Right lung (tissue), 5 donors: ENCODE data around the gene RPS2. TPM values are rescaled to one million over a fixed set of nuclear protein-coding genes. Genes with fewer than 3 reads are reported as not detected.
"Not testable (repeated sequence)": the region's sequence is repeated elsewhere in the genome, so short reads cannot be mapped to it uniquely, and the experiment has no call there.

Experiments
- DNase-seq, 2 donors: peaks; one replicate each; pipeline ENCODE4 v3.0.0-alpha.2; 2013
- polyA plus RNA-seq, 5 donors: library from polyadenylated mRNA; unstranded; fragments of 120-200 nt; gene quantifications; one replicate each; pipeline versions ENCODE4 v1.2.1 to v1.2.3, GENCODE V29; 2013; ENCODE audit warnings: inconsistent platforms in 1 of 5, low replicate concordance in 1 of 5; ENCODE audit not compliant: insufficient read length in 5 of 5, insufficient read depth in 1 of 5

RPS2 gene
- polyA plus RNA-seq, 5 donors, result 2,201 to 2,837 (median 2,396) TPM

DNA sequence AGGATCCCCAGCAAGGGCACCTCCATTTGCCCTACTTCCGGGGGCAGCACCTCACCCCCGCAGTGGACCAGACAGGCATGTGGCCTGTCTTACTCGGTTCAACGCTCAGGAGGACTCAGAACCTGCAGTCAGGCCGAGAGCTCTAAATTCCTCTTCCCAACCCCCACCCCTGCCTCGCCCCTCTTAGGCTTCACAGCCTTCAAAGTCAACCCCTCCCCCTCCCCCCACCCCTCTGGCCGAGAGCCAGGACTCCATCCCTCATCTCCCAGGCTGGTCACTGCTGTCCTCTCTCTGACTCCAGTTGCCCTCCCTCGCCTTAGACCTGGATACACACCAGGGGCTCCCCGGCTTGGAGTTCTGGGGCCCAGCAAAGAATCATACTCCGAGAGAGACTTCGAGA lies 38.4 kb downstream of the RPS2 start:
- DNase-seq, result no peak

DNA sequence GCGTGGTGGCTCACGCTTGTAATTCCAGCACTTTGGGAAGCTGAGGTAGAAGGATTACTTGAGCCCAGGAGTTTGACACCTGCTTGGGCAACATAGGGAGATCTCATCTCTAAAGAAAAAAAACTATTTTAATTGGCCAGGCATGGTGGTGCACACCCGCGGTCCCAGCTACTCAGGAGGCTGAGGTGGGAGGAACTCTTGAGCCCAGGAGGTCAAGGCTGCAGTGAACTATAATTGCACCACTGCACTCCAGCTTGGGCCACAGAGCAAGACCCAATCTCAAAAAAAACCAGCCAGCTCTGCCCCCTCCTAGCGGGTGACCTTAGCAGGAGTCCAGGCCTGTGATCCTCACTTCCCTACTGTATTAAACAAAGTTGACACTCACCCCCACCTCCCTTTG lies 40.5 kb downstream of the RPS2 start:
- no peak for DNase-seq

GRCh38 chr16:1923299-1924034 lies 41.2 kb downstream of the RPS2 start:
- no peak for DNase-seq

DNA sequence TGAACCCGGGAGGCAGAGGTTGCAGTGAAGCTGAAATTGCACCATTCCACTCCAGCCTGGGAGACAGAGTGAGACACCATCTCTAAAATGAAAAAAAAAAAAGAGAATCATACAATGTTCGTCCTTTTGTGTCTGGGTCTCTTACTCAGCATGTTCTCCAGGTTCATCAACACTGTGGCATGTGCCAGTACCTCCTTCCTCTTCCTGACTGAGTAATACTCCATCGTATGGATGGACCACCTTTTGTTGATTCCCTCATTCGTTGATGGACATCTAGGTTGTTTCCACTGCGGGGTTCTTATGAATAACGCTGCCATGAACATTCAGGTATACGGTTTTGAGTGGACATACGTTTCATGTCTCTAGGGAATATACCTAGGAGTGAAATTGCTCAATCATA lies 42.3 kb downstream of the RPS2 start:
- no peak for DNase-seq

- no peak for DNase-seq
Measured at GRCh38 chr16:1920727-1921171, 43.9 kb downstream of the RPS2 start.

DNA sequence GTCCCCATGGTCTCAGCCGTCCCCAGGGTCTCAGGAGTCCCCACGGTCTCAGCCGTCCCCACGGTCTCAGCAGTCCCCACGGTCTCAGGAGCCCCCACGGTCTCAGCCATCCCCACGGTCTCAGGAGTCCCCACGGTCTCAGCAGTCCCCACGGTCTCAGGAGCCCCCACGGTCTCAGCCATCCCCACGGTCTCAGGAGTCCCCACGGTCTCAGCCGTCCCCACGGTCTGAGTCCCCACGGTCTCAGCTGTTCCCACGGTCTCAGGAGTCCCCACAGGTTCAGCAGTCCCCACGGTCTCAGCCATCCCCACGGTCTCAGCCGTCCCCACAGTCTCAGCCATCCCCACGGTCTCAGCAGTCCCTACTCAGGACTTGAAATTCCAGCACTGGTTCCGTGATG lies 44.5 kb downstream of the RPS2 start:
- DNase-seq, result not testable (repeated sequence)

DNA sequence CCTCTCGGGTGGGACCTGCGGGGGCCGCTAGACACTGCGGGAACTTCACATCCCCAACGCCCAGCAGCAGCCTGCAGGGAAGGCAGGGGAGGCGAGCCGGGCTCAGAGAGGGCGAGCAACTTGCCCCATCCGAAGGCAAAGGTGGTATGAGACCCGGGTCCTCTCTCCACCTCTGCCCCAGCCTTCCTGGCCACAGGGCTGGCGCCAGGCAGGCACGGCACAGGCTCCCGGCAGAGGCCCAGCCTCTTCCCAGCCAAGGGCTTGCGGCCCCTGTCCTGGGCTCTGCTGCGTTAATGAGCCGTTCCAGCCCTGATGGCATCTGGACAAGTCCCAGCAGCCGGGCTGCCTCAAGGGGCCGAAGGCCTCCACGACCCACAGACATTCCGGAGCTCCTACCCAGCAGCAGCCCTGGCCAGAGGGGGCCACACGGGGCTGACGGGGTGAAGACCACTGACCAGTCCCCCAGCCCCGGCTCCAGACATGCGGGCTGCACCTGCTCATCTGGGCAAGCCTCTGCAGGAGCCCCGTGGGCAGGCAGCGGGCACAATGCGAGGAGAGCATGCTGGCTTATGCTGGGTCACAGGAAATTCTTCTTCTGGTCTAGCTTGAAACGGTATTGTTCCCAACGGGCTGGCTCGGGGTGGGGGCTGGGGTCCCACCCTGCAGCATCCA lies 45.2 kb downstream of the RPS2 start:
- DNase-seq, result no peak

DNA sequence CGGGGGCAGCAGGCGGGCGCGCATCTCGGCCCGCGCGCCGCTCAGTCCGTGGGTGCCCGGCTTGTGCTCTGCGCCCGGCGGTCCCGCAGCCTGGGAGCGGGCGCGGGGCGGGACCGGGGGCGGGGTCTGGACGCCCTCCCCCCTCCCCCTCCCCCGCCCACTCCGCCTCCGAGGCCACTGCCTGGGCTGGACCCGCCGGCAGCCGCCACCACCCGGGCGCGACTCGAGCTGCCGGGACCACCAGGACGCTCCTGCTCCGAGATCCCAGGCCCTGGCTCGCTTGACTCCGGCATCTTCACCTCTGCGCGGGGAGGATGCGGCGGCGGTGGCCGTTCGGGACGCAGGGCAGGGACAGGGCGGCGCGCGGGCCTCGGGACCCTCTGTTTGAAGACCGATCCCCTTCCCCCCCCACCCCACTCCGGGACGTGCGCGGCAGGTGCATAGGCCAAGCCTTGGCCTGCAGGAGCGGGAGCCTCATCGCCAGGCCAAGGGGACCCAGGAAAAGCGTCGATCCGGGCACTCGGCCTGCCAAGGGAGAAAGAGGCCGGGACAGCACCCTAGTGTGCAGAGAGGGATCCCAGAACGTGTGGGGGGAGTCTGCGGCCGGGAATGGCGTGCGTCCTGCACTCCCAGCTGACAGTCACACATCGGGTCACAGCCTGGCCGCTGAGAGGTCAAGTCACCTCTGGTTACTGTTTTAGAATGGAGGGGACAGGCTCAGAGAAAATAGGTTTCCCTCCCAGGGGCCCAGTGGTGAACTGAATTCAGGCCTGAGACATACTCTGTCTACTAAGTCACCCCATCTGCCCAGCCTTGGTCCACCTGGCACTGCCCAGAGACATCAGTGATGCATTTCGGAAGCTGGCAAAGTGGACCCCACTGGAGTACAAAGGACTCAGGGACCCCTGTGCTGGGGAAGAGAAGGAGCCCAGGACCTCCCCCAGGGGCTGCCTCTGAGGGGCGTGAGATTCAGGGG lies 46.0 kb downstream of the RPS2 start, which contains the start of gene HS3ST6:
HS3ST6 (minus strand) TSS at position 65 of the 976 bp plus-strand sequence. CDS start 92 bp downstream, outside the sequence.
- DNase-seq, result no peak

GRCh38 chr16:1917665-1918350 lies 46.8 kb downstream of the RPS2 start:
- no peak for DNase-seq

- DNase-seq, result no peak
Measured at GRCh38 chr16:1917056-1917664, 47.5 kb downstream of the RPS2 start.

DNA sequence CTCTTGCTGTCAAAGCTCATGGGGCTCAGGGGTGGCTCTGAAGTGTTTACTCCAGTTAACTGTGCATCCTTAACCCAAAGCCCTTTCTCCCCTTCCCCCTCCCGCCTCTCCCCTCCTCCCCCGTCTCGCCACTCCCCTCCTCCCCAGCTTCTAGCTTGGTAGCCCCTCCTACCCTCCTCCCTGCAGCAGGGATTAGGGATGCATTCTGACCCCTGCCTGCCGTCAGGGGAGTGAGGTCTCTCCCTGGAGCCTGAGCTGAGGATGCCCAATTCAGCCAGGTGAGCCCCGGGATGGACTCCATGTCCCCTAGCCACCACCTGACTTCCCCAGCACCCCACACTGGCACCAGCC lies 48.0 kb downstream of the RPS2 start:
- no peak for DNase-seq

- no peak for DNase-seq
Measured at GRCh38 chr16:1915732-1916639, 48.6 kb downstream of the RPS2 start.

- DNase-seq, result no peak
Measured at GRCh38 chr16:1914988-1915387, 49.6 kb downstream of the RPS2 start.

DNA sequence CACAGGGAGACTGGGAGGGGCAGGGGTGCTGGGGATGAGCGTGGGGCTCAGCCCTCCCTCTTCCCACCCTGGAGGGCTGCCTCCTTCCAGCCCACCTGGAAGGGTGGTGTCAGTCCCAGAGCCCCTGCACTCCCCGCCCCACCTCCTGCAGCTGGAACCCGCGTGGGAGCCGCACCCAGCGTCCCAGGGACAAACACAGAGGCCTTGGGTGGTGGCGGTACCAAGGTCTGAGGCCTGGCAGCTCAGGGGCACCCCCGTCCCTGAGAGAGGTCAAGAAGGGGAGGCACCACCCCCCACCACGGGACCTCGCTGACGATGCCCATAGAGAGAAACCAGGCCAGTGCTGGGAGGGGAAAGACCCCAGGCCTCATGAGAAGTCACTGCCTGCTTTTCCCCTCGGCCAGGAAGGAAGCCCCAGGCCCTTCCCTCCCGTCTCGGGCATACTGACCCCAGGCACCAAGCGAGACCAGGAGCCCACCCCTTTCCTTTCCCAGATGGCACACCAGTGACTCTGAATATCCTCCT lies 50.5 kb downstream of the RPS2 start:
- no peak for DNase-seq

DNA sequence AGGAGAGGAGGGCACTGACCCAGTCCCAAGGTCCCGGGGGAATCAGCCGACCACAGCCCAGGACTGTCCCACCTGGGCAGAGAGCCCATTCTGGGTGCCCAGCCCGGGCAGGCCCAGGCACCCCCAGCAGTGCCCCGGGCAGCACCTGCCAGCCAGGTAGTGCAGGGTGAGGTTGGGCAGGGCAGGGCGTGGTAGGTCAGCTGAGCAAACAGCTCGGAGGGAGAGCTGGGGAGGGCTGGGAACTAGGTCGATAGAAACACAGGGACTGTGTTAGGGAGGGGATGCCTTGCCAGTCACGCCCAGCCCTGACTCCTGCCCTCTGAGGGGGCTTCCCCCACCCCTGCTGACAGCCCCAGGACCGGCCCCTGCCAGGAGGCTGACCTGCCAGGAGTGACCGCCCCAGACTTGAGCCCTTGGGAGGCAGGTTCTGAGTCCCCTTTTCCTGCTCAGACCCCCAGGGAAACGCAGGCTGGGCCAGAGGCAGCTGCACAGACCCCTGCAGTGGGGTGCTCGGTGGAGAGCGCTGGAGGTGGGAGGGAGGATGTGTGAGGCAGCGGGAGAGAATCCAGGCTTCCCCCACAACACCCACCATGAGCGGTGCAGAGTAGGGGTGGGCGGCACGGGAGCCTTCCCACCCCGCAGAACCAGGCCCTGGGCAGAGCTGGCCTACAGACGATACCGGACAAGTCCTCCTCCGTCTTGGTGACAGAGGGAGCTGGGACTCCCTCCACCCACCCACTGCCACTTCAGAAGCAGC lies 51.1 kb downstream of the RPS2 start:
- peak in 1 of 2 donors; percentile 23 for DNase-seq

DNA sequence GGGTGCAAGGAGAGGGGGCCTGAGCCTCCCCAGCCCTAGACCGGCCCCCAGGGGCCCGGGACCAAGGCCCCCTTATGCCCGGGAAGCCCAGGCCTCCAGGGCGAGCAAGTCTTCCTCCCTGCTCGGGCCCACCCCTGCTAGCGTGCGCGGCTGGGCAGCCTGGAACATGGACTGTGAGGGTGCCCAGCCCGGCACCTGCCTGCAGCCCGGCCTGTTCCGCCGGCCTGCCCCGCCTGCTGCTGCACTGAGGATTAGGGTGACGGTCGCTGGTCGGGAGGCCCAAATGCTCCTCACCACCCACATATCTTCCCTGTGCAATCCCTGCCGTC lies 52.4 kb downstream of the RPS2 start:
- DNase-seq, result no peak
